ENCODE results near the gene SPATA16. TPM values are rescaled to one million over a fixed set of nuclear protein-coding genes. Genes with fewer than 3 reads are reported as not detected.

The SPATA16 gene
- total RNA-seq, 1 donor from 2014 or later, result not detected

GRCh38 chr3:173007079-173007723 is 133.8 kb downstream of the SPATA16 start:
- DNase-seq (ENCODE audit: low spot score), result no peak

- DNase-seq (ENCODE audit: low spot score), result no peak
Observed at GRCh38 chr3:173006006-173006405, 135.0 kb downstream of the SPATA16 start.

GRCh38 chr3:173004681-173005080 is 136.4 kb downstream of the SPATA16 start:
- no peak for DNase-seq (ENCODE audit: low spot score)

- DNase-seq (ENCODE audit: low spot score), result no peak
Observed at GRCh38 chr3:173003956-173004355, 137.1 kb downstream of the SPATA16 start.

GRCh38 chr3:173003471-173003870 is 137.6 kb downstream of the SPATA16 start:
- no peak for DNase-seq (ENCODE audit: low spot score)

- no peak for DNase-seq (ENCODE audit: low spot score)
Observed at GRCh38 chr3:173001622-173002021, 139.4 kb downstream of the SPATA16 start.

GRCh38 chr3:173000553-173000952 is 140.5 kb downstream of the SPATA16 start:
- no peak for DNase-seq (ENCODE audit: low spot score)

GRCh38 chr3:172993412-172993811 is 147.6 kb downstream of the SPATA16 start:
- no peak for DNase-seq (ENCODE audit: low spot score)

- no peak for DNase-seq (ENCODE audit: low spot score)
Observed at GRCh38 chr3:172991424-172991996, 149.5 kb downstream of the SPATA16 start.

GRCh38 chr3:172989373-172989772 is 151.7 kb downstream of the SPATA16 start:
- no peak for DNase-seq (ENCODE audit: low spot score)

GRCh38 chr3:172987273-172987672 is 153.8 kb downstream of the SPATA16 start:
- DNase-seq (ENCODE audit: low spot score), result no peak

GRCh38 chr3:172984914-172985313 is 156.1 kb downstream of the SPATA16 start:
- no peak for DNase-seq (ENCODE audit: low spot score)

GRCh38 chr3:172982736-172983364 is 158.2 kb downstream of the SPATA16 start:
- no peak for DNase-seq (ENCODE audit: low spot score)

- no peak for DNase-seq (ENCODE audit: low spot score)
Observed at GRCh38 chr3:172981407-172981983, 159.5 kb downstream of the SPATA16 start.

GRCh38 chr3:172980849-172981248 is 160.2 kb downstream of the SPATA16 start:
- no peak for DNase-seq (ENCODE audit: low spot score)

GRCh38 chr3:172977696-172978095 is 163.3 kb downstream of the SPATA16 start:
- DNase-seq (ENCODE audit: low spot score), result no peak

GRCh38 chr3:172974969-172975368 is 166.1 kb downstream of the SPATA16 start:
- DNase-seq (ENCODE audit: low spot score), result no peak

- DNase-seq (ENCODE audit: low spot score), result no peak
Observed at GRCh38 chr3:172973799-172974198, 167.2 kb downstream of the SPATA16 start.

GRCh38 chr3:172972717-172973116 is 168.3 kb downstream of the SPATA16 start:
- DNase-seq (ENCODE audit: low spot score), result no peak

GRCh38 chr3:172972067-172972466 is 169.0 kb downstream of the SPATA16 start:
- no peak for DNase-seq (ENCODE audit: low spot score)

- DNase-seq (ENCODE audit: low spot score), result no peak
Observed at GRCh38 chr3:172968646-172969045, 172.4 kb downstream of the SPATA16 start.

- DNase-seq (ENCODE audit: low spot score), result no peak
Observed at GRCh38 chr3:172965256-172965655, 175.8 kb downstream of the SPATA16 start.

All from mesenteric fat pad (tissue), 1 donor.